GM12872 (cell line): Measurements from ENCODE around the gene DLGAP1.

Experiments
- CTCF ChIP-seq: IDR thresholded peaks from 3 replicates; pipeline ENCODE4 v1.5.1; 2011; ENCODE audit warnings: low read depth, mild to moderate bottlenecking, low read length, moderate library complexity; ENCODE audit not compliant: insufficient read depth

DLGAP1 gene

GRCh38 chr18:4093676-4094075 is 361.4 kb downstream of the DLGAP1 start:
- no peak for TF ChIP-seq CTCF

DNA sequence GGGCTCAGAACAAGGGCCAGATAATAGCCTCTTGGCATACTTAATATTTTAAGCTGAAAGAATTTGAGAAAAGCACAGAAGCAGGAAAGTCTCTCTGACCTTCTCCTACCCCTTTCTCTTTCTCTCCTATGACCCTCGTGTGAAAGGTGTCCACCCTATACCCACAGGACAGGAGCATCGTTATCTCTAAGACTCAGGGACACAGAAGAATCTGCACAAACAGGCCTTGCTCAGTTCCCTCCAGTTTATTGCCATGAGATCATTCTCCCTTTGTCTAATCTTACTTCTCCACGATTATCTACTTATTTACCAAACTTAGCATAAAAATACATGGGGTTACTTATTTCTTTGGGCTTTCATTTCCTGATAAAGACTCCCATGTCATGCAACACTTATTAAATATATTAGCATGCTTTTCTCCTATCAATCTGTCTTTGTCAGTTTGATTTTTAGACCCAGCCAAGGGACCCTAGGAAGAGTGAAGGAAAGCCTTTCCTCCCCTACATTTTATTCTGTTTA is 370.7 kb downstream of the DLGAP1 start:
- no peak for TF ChIP-seq CTCF

GRCh38 chr18:4078246-4078645 is 376.9 kb downstream of the DLGAP1 start:
- TF ChIP-seq CTCF: no peak

DNA sequence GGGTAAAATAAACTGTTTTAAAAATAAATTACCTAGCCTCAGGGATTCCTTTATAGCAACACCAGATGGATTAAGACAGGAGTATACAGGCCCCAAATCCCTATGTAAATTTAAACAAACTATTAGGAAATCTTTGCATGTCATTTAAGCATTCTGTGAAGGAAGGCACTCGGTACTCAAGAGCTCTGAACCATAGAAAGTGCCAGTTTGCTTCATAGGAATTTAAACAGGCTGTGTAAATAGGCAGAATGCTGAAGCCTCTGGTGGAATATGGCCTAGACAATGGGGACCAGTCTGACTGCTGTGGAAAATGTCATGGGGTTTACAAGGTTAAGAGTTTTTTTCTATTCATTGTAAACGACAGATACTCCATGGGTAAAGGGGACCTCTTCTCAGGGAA is 377.4 kb downstream of the DLGAP1 start:
- TF ChIP-seq CTCF: no peak

DNA sequence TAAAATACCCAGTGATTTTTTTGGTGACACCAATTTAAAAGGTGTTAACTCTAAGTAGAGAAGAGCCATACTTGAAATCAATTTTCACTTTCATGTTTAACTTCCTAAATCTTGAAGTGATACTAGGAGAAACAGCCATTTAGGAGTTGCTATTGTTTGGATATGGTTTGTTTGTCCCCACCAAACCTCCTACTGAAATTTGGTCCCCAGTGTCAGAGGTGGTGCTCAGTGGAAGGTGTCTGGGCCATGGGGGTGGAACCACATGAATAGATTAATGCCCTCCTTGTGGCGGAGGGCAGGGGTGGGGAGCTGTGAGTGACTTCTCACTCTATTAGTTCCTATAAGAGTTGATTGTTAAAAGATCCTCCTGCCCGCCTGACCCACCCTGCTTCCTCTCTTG is 377.9 kb downstream of the DLGAP1 start:
- TF ChIP-seq CTCF: no peak

GRCh38 chr18:4074647-4075046 is 380.5 kb downstream of the DLGAP1 start:
- no peak for TF ChIP-seq CTCF

DNA sequence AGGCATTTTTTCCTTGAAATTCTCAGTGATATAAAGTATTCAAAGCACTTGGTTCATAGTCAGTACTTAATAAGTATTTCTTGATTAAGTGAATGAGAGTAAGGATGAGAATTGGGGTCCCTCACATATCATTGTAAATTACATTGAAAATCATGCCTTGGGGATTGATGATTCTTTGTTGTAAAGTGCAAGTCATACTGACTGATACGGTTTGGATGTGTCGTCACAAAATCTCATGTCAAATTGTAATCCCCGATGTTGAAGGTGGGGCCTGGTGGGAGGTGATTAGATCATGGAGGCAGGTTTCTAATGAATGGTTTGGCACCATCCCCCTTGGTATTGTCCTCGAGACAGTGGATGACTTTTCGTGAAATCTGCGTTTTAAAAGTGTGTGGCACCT is 385.9 kb downstream of the DLGAP1 start:
- no peak for TF ChIP-seq CTCF
